Measurements from ENCODE around the gene KIF21A.

KIF21A gene

GRCh38 chr12:39393179-39393578, 49.7 kb downstream of the KIF21A start:
- no peak for DNase-seq (ENCODE audit: low read depth)
- in situ Hi-C loops (cut with HindIII; ENCODE audit: low sequenced_read_pairs) = no loop called here
- no peak for TF ChIP-seq CTCF (IDR thresholded peaks at IDR 0.05; ENCODE audit: low read depth, low read length, missing control alignments)
- no peak overlapping the region for H3K4me3 ChIP-seq (ENCODE audit: low read depth, low read length)

- in situ Hi-C loops (cut with HindIII; ENCODE audit: low sequenced_read_pairs) = no loop called here
- no peak for TF ChIP-seq CTCF (IDR thresholded peaks at IDR 0.05; ENCODE audit: low read depth, low read length, missing control alignments)
- no peak overlapping the region for H3K4me3 ChIP-seq (ENCODE audit: low read depth, low read length)
- no peak for DNase-seq (ENCODE audit: low read depth)
These were observed 50.6 kb downstream of the KIF21A start for GRCh38 chr12:39392154-39392925.

GRCh38 chr12:39390752-39391151, 52.2 kb downstream of the KIF21A start:
- in situ Hi-C loops (cut with HindIII; ENCODE audit: low sequenced_read_pairs) = no loop called here
- TF ChIP-seq CTCF (IDR thresholded peaks at IDR 0.05; ENCODE audit: low read depth, low read length, missing control alignments) = no peak
- DNase-seq (ENCODE audit: low read depth) = no peak
- no peak overlapping the region for H3K4me3 ChIP-seq (ENCODE audit: low read depth, low read length)

- DNase-seq (ENCODE audit: low read depth) = no peak
- no peak for TF ChIP-seq CTCF (IDR thresholded peaks at IDR 0.05; ENCODE audit: low read depth, low read length, missing control alignments)
- no peak overlapping the region for H3K4me3 ChIP-seq (ENCODE audit: low read depth, low read length)
- in situ Hi-C loops (cut with HindIII; ENCODE audit: low sequenced_read_pairs) = no loop called here
These were observed 53.3 kb downstream of the KIF21A start for GRCh38 chr12:39389399-39390150.

GRCh38 chr12:39386335-39386734, 56.6 kb downstream of the KIF21A start:
- no peak for DNase-seq (ENCODE audit: low read depth)
- H3K4me3 ChIP-seq (ENCODE audit: low read depth, low read length) = no peak overlapping the region
- TF ChIP-seq CTCF (IDR thresholded peaks at IDR 0.05; ENCODE audit: low read depth, low read length, missing control alignments) = no peak
- in situ Hi-C loops (cut with HindIII; ENCODE audit: low sequenced_read_pairs) = no loop called here

- no peak for DNase-seq (ENCODE audit: low read depth)
- in situ Hi-C loops (cut with HindIII; ENCODE audit: low sequenced_read_pairs) = no loop called here
- no peak overlapping the region for H3K4me3 ChIP-seq (ENCODE audit: low read depth, low read length)
- no peak for TF ChIP-seq CTCF (IDR thresholded peaks at IDR 0.05; ENCODE audit: low read depth, low read length, missing control alignments)
These were observed 59.8 kb downstream of the KIF21A start for GRCh38 chr12:39383114-39383513.

Measured in astrocyte of the cerebellum (primary cell).